ENCODE data around the gene ECI1. TPM values are rescaled to one million over a fixed set of nuclear protein-coding genes. Genes with fewer than 3 reads are reported as not detected.

ECI1 gene
- total and polyA plus RNA-seq, 2 of the 13 experiments (the other 11 are each of a cell fraction or from before 2014, with no cell fraction given), result 82.0 to 102 TPM

GRCh38 chr16:2228161-2228824 is 23.1 kb downstream of the ECI1 start:
- H3K4me1 ChIP-seq (ENCODE audit: insufficient read depth, low read length), result peaks cover 30% of the 10 kb centered on the region

More at GRCh38 chr16:2228161-2228824, 23.1 kb downstream of the ECI1 start:
- H4K20me1 ChIP-seq (ENCODE audit: insufficient read depth, low read length), result peaks cover 11% of the 10 kb centered on the region
- no TSS peak for BruUV-seq (replicated peaks)
- no peak overlapping the region for H3K9ac ChIP-seq (ENCODE audit: insufficient read depth, low read depth, low read length)
- WGBS (ENCODE audit: low lambda C conversion rate), result 98% methylated on average over 13 of the region's 25 CpGs
- H3K9me3 ChIP-seq (ENCODE audit: low read length), result no peaks in the 10 kb centered on the region
- in situ Hi-C loops (cut with HindIII; ENCODE audit: extremely low pct_ligation_motif_present, low pct_unique_long_range_greater_than_20kb), result no loop called here
- POLR2A ChIA-PET, result interaction anchor here (3.1 kb wide), 1 partner anchor 23 kb away, joined by 56 read pairs; the partner anchor contains the start of gene ECI1
- CTCF ChIA-PET (ENCODE audit: low intra/inter-chr PET ratio, low total read pairs), result no interaction called here
- TF ChIP-seq SNAPC4 (CRISPR knock-in tag; IDR thresholded peaks at IDR 0.05) (no peak), AGO2 (optimal IDR thresholded peaks at IDR 0.05; ENCODE audit: low read depth, low read length) (peak; percentile 20)
- peaks cover 21 to 43% of the 10 kb centered on the region in 2 experiments; a peak in 4 of 5 replicates for H3K36me3 ChIP-seq (replicated peaks in 1 of 2; ENCODE audit: control insufficient read depth in 1 of 2, insufficient read depth in 2 of 2, low read length in 2 of 2)
- no peak for ATAC-seq
- no peak overlapping the region for H3K27ac ChIP-seq (ENCODE audit: extremely low read length, insufficient read depth, low read length)
- FAIRE-seq, result no peak
- no peak for DNase-seq (ENCODE audit: low spot score)
- no peak overlapping the region for H3K4me3 ChIP-seq (replicated peaks in 1 of 3; ENCODE audit: insufficient read depth in 1 of 3, low read depth in 2 of 3, low read length in 3 of 3)
- no peak overlapping the region for H2AFZ ChIP-seq (ENCODE audit: low read length)
- intact Hi-C loops (cut with micrococcal nuclease; ENCODE audit: unreplicated experiment), result no loop called here
- H3K4me2 ChIP-seq (ENCODE audit: low read depth, low read length), result no peak overlapping the region
- H3K79me2 ChIP-seq (ENCODE audit: insufficient read depth, low read length), result peaks cover 18% of the 10 kb centered on the region
- no peaks in the 10 kb centered on the region for H3K27me3 ChIP-seq (ENCODE audit: control insufficient read depth in 1 of 2, insufficient read depth in 2 of 2, low read length in 2 of 2)

Data from HepG2 (cell line).